Measurements from ENCODE around the gene ARHGAP23.
A peak's percentile ranks its signal among the peaks of the same experiment; 100 is the strongest.

The ARHGAP23 gene

GRCh38 chr17:38559051-38559879 lies 131.0 kb downstream of the ARHGAP23 start:
- H3K27me3 ChIP-seq (ENCODE audit: control insufficient read depth in 1 of 2, insufficient read depth in 2 of 2, low read length in 2 of 2): peaks cover 34 to 43% of the 10 kb centered on the region in 2 donors
- H3K9ac ChIP-seq (ENCODE audit: low read depth in 1 of 2, low read length in 2 of 2): peak overlapping the region in 1 of 2 donors; percentile 47
- no peaks in the 10 kb centered on the region for H3K9me3 ChIP-seq (ENCODE audit: control insufficient read depth in 1 of 2, low read length in 2 of 2)
- peak overlapping the region; percentile 53 to 74 for H3K4me3 ChIP-seq (ENCODE audit: low read depth in 1 of 2, low read length in 2 of 2)
- no peaks in the 10 kb centered on the region for H3K36me3 ChIP-seq (ENCODE audit: control insufficient read depth in 1 of 2, insufficient read depth in 2 of 2, low read length in 2 of 2)
- no peak overlapping the region for H3K27ac ChIP-seq (ENCODE audit: low read depth, low read length)
- peaks cover 25 to 30% of the 10 kb centered on the region in 2 donors for H3K4me1 ChIP-seq (ENCODE audit: control insufficient read depth in 1 of 2, insufficient read depth in 2 of 2, low read length in 2 of 2)

GRCh38 chr17:38559880-38560230 lies 131.6 kb downstream of the ARHGAP23 start:
- H3K9me3 ChIP-seq (ENCODE audit: control insufficient read depth in 1 of 2, low read length in 2 of 2): no peaks in the 10 kb centered on the region
- H3K4me3 ChIP-seq (ENCODE audit: low read depth in 1 of 2, low read length in 2 of 2): peak overlapping the region; percentile 53 to 74
- H3K36me3 ChIP-seq (ENCODE audit: control insufficient read depth in 1 of 2, insufficient read depth in 2 of 2, low read length in 2 of 2): no peaks in the 10 kb centered on the region
- H3K27ac ChIP-seq (ENCODE audit: low read depth, low read length): no peak overlapping the region
- H3K9ac ChIP-seq (ENCODE audit: low read depth in 1 of 2, low read length in 2 of 2): no peak overlapping the region
- peaks cover 25 to 30% of the 10 kb centered on the region in 2 donors for H3K4me1 ChIP-seq (ENCODE audit: control insufficient read depth in 1 of 2, insufficient read depth in 2 of 2, low read length in 2 of 2)
- H3K27me3 ChIP-seq (ENCODE audit: control insufficient read depth in 1 of 2, insufficient read depth in 2 of 2, low read length in 2 of 2): peaks cover 40 to 47% of the 10 kb centered on the region in 2 donors

DNA sequence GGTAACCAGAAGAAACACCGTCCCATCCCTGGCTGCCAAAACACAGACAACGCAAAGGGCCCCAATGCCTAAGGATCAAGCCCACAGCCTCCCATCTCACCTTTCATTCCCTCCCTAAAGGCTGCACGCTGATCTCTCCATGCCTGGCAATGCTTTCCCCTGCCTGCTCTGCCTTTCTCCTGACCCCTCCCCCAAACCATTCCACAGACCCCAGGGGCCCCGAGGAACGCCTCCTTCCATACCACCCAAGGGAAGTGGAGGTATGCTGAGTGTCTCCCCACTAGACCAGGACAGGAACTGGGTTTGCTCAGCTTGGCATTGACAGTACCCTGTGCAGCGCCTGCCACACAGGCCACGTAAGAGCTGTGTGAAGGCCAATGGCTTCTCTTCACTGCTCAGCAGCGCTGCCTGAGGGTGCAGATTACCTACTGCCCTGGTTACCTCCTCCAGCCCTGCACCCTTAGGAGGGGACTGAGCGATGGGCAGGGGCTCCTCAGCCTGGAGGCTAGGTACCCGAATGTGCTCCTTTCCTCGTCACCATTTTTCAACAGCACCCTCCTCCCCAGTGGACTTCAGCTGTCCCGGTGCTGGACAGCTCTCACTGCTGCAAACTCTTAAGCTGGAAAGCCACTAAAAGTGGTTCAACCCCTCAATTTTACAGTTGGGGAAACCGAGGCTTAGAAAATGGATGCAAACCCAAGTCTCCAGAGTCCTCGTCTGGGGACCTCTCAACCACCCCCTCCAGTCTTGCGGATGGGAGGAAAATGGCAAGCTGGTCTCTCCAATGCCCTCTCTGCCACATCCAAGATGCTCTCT lies 132.4 kb downstream of the ARHGAP23 start:
- H3K27me3 ChIP-seq (ENCODE audit: control insufficient read depth in 1 of 2, insufficient read depth in 2 of 2, low read length in 2 of 2): peaks cover 47 to 52% of the 10 kb centered on the region in 2 donors
- H3K4me3 ChIP-seq (ENCODE audit: low read depth in 1 of 2, low read length in 2 of 2): no peak overlapping the region
- no peak overlapping the region for H3K27ac ChIP-seq (ENCODE audit: low read depth, low read length)

GRCh38 chr17:38561416-38562214 lies 133.4 kb downstream of the ARHGAP23 start:
- H3K9me3 ChIP-seq (ENCODE audit: control insufficient read depth in 1 of 2, low read length in 2 of 2): no peaks in the 10 kb centered on the region
- H3K27me3 ChIP-seq (ENCODE audit: control insufficient read depth in 1 of 2, insufficient read depth in 2 of 2, low read length in 2 of 2): peaks cover 56 to 61% of the 10 kb centered on the region in 2 donors
- no peak overlapping the region for H3K27ac ChIP-seq (ENCODE audit: low read depth, low read length)
- peaks cover 25 to 30% of the 10 kb centered on the region in 2 donors for H3K4me1 ChIP-seq (ENCODE audit: control insufficient read depth in 1 of 2, insufficient read depth in 2 of 2, low read length in 2 of 2)
- no peak overlapping the region for H3K4me3 ChIP-seq (ENCODE audit: low read depth in 1 of 2, low read length in 2 of 2)
- H3K36me3 ChIP-seq (ENCODE audit: control insufficient read depth in 1 of 2, insufficient read depth in 2 of 2, low read length in 2 of 2): no peaks in the 10 kb centered on the region
- no peak overlapping the region for H3K9ac ChIP-seq (ENCODE audit: low read depth in 1 of 2, low read length in 2 of 2)

More for the DNA sequence above, 132.4 kb downstream of the ARHGAP23 start:
- H3K4me1 ChIP-seq (ENCODE audit: control insufficient read depth in 1 of 2, insufficient read depth in 2 of 2, low read length in 2 of 2): peaks cover 25 to 30% of the 10 kb centered on the region in 2 donors
- H3K9me3 ChIP-seq (ENCODE audit: control insufficient read depth in 1 of 2, low read length in 2 of 2): no peaks in the 10 kb centered on the region
- H3K36me3 ChIP-seq (ENCODE audit: control insufficient read depth in 1 of 2, insufficient read depth in 2 of 2, low read length in 2 of 2): no peaks in the 10 kb centered on the region
- H3K9ac ChIP-seq (ENCODE audit: low read depth in 1 of 2, low read length in 2 of 2): no peak overlapping the region
